NCI-H128 (cell line): ENCODE results near the gene SHC4.
"Not testable (repeated sequence)": the region's sequence is repeated elsewhere in the genome, so short reads cannot be mapped to it uniquely, and the experiment has no call there.

Experiments used
- DNase-seq: peaks from one replicate; lab custom pipeline; 2025; ENCODE audit not compliant: unreplicated experiment; lab: John Stamatoyannopoulos, UW

SHC4 gene

GRCh38 chr15:48970926-48971325 lies 7.2 kb upstream of the SHC4 start:
- DNase-seq, result not testable (repeated sequence)

GRCh38 chr15:48968066-48968465 lies 4.3 kb upstream of the SHC4 start:
- no peak for DNase-seq

GRCh38 chr15:48967336-48967735 lies 3.6 kb upstream of the SHC4 start:
- DNase-seq, result no peak

GRCh38 chr15:48966595-48967301 lies 3.0 kb upstream of the SHC4 start:
- no peak for DNase-seq

- DNase-seq, result no peak
Measured at GRCh38 chr15:48965972-48966371, 2.3 kb upstream of the SHC4 start.

GRCh38 chr15:48964898-48965297 lies 1.2 kb upstream of the SHC4 start:
- no peak for DNase-seq

GRCh38 chr15:48962662-48963523 lies 826 bp downstream of the SHC4 start:
- no peak for DNase-seq

GRCh38 chr15:48955967-48956366 lies 7.8 kb downstream of the SHC4 start:
- no peak for DNase-seq

GRCh38 chr15:48955370-48955769 lies 8.3 kb downstream of the SHC4 start:
- no peak for DNase-seq

- DNase-seq, result no peak
Measured at GRCh38 chr15:48954538-48954937, 9.2 kb downstream of the SHC4 start.

GRCh38 chr15:48946840-48947187 lies 16.9 kb downstream of the SHC4 start:
- no peak for DNase-seq

- DNase-seq, result no peak
Measured at GRCh38 chr15:48946074-48946839, 17.5 kb downstream of the SHC4 start.

- no peak for DNase-seq
Measured at GRCh38 chr15:48945386-48945785, 18.3 kb downstream of the SHC4 start.

- no peak for DNase-seq
Measured at GRCh38 chr15:48941904-48942303, 21.8 kb downstream of the SHC4 start.

- DNase-seq, result no peak
Measured at GRCh38 chr15:48940508-48940907, 23.2 kb downstream of the SHC4 start.

- DNase-seq, result no peak
Measured at GRCh38 chr15:48939648-48940047, 24.1 kb downstream of the SHC4 start.

- no peak for DNase-seq
Measured at GRCh38 chr15:48937886-48938285, 25.8 kb downstream of the SHC4 start.

- no peak for DNase-seq
Measured at GRCh38 chr15:48936666-48937065, 27.1 kb downstream of the SHC4 start.

GRCh38 chr15:48935236-48935635 lies 28.5 kb downstream of the SHC4 start:
- DNase-seq, result no peak

- DNase-seq, result no peak
Measured at GRCh38 chr15:48930735-48931134, 33.0 kb downstream of the SHC4 start.

GRCh38 chr15:48929661-48930060 lies 34.1 kb downstream of the SHC4 start:
- no peak for DNase-seq
